Small intestine (tissue), 7 donors: Measurements from ENCODE around the gene AFTPH. TPM values are rescaled to one million over a fixed set of nuclear protein-coding genes. Genes with fewer than 3 reads are reported as not detected.

Experiments
- DNase-seq, 2 donors: peaks; one replicate each; pipeline versions ENCODE4 v3.0.0 to v3.0.0-alpha.2; 2013
- FAIRE-seq: peaks from 2 replicates; lab custom pipeline; 2012; peaks lifted over from hg19 to GRCh38; lab: Jason Lieb, UNC
- H3K27ac ChIP-seq, 3 donors: one replicate each; pipeline ENCODE4 v1.5.1; 2013; ENCODE audit warnings: low read length in 2 of 3, mild to moderate bottlenecking in 2 of 3, control low read depth in 1 of 3, inconsistent platforms in 1 of 3, low read depth in 1 of 3, moderate library complexity in 1 of 3
- H3K27me3 ChIP-seq, 3 donors: one replicate each; pipeline ENCODE4 v1.6.1; 2013; ENCODE audit warnings: low read length in 3 of 3, inconsistent platforms in 1 of 3; ENCODE audit not compliant: control insufficient read depth in 3 of 3, insufficient read depth in 3 of 3
- H3K36me3 ChIP-seq, 3 donors: one replicate each; pipeline ENCODE4 v1.6.1; 2013; ENCODE audit warnings: low read length in 3 of 3, inconsistent platforms in 1 of 3, low read depth in 1 of 3, mild to moderate bottlenecking in 1 of 3, moderate library complexity in 1 of 3; ENCODE audit not compliant: control insufficient read depth in 3 of 3, insufficient read depth in 2 of 3
- H3K4me1 ChIP-seq, 3 donors: one replicate each; pipeline ENCODE4 v1.6.1; 2013; ENCODE audit warnings: low read length in 2 of 3, inconsistent platforms in 1 of 3, low read depth in 1 of 3, mild to moderate bottlenecking in 1 of 3, moderate library complexity in 1 of 3; ENCODE audit not compliant: control insufficient read depth in 3 of 3, insufficient read depth in 2 of 3
- H3K4me3 ChIP-seq, 3 donors: one replicate each; pipeline ENCODE4 v1.5.1; 2013; ENCODE audit warnings: low read length in 3 of 3, control low read depth in 1 of 3, inconsistent platforms in 1 of 3, low read depth in 1 of 3, mild to moderate bottlenecking in 1 of 3, moderate library complexity in 1 of 3
- H3K9me3 ChIP-seq, 2 donors: one replicate each; pipeline ENCODE4 v1.6.1; 2013; ENCODE audit warnings: low read depth in 1 of 2, low read length in 1 of 2; ENCODE audit not compliant: control insufficient read depth in 2 of 2, insufficient read depth in 1 of 2
- WGBS, 3 donors: extraction: QIAGEN DNeasy Blood & Tissue Kit; methylation state at CpG; one replicate each; pipeline ENCODE4 v1.1.7; 2013; 5-methylcytosine and 5-hydroxymethylcytosine counted together
- polyA plus RNA-seq, 4 donors: library from polyadenylated mRNA; stranded (reverse) in 3 of 4; unstranded in 1 of 4; fragments of 200-250 nt in 3 of 4; fragments of 120-200 nt in 1 of 4; gene quantifications; one replicate each; pipeline versions ENCODE4 v1.2.1 to v1.2.3, GENCODE V29; 2013
- donor health status: healthy with polysubstance abuse.
- donor health status: control.
- donor health status: control.
- donor health status: Bipolar disorder and iron deficiency.
- donor health status: healthy.

Gene AFTPH
- polyA plus RNA-seq, 4 donors: 27.2 to 51.0 (median 43.6) TPM

GRCh38 chr2:64604155-64604554 is 80.0 kb downstream of the AFTPH start:
- Histone ChIP-seq H3K9me3 (peaks cover 0 to 4% of the 10 kb centered on the region in 2 donors), H3K4me3 (no peak overlapping the region), H3K36me3 (no peaks in the 10 kb centered on the region), H3K27ac (no peak overlapping the region), H3K27me3 (no peaks in the 10 kb centered on the region), H3K4me1 (peaks cover 5 to 67% (median 8%) of the 10 kb centered on the region in 3 donors)
- WGBS, 3 donors: 90 to 97% (median 92%) methylated on average over 2 of the region's 2 CpGs
- FAIRE-seq (no peak), DNase-seq (no peak)

- H3K4me1 ChIP-seq: peaks cover 5 to 65% (median 8%) of the 10 kb centered on the region in 3 donors
- H3K9me3 ChIP-seq: peaks cover 0 to 4% of the 10 kb centered on the region in 2 donors
- H3K27me3 ChIP-seq: no peaks in the 10 kb centered on the region
- H3K36me3 ChIP-seq: no peaks in the 10 kb centered on the region
- WGBS, 3 donors: 30 to 50% (median 40%) methylated on average over 6 of the region's 6 CpGs
- H3K4me3 ChIP-seq: no peak overlapping the region
- peak in 1 of 2 donors; percentile 58 for DNase-seq
- FAIRE-seq: no peak
- H3K27ac ChIP-seq: no peak overlapping the region
Observed at GRCh38 chr2:64605026-64605471, 80.9 kb downstream of the AFTPH start.

- peaks cover 5 to 58% (median 8%) of the 10 kb centered on the region in 3 donors for H3K4me1 ChIP-seq
- peak overlapping the region; percentile 45 to 89 (median 67) for H3K27ac ChIP-seq
- H3K9me3 ChIP-seq: peaks cover 0 to 4% of the 10 kb centered on the region in 2 donors
Observed at GRCh38 chr2:64605991-64606478, 81.9 kb downstream of the AFTPH start.

GRCh38 chr2:64606479-64607363 is 82.6 kb downstream of the AFTPH start:
- Histone ChIP-seq H3K36me3 (no peaks in the 10 kb centered on the region), H3K27ac (peak overlapping the region; percentile 42 to 89 (median 67)), H3K4me1 (peaks cover 5 to 51% (median 8%) of the 10 kb centered on the region in 3 donors), H3K4me3 (no peak overlapping the region), H3K9me3 (peaks cover 0 to 4% of the 10 kb centered on the region in 2 donors), H3K27me3 (no peaks in the 10 kb centered on the region)
- WGBS, 3 donors: 44 to 52% (median 47%) methylated on average over 21 of the region's 21 CpGs
- no peak for FAIRE-seq
- DNase-seq: peak; percentile 88 to 91

More at GRCh38 chr2:64605991-64606478, 81.9 kb downstream of the AFTPH start:
- 54 to 86% (median 71%) methylated on average over 5 of the region's 5 CpGs for WGBS, 3 donors
- DNase-seq (no peak), FAIRE-seq (no peak)
- no peaks in the 10 kb centered on the region for H3K27me3 ChIP-seq
- H3K36me3 ChIP-seq: no peaks in the 10 kb centered on the region
- H3K4me3 ChIP-seq: no peak overlapping the region

GRCh38 chr2:64607381-64608304 is 83.5 kb downstream of the AFTPH start:
- peaks cover 0 to 4% of the 10 kb centered on the region in 2 donors for H3K9me3 ChIP-seq
- 34 to 56% (median 48%) methylated on average over 18 of the region's 18 CpGs for WGBS, 3 donors
- no peak overlapping the region for H3K4me3 ChIP-seq
- no peaks in the 10 kb centered on the region for H3K36me3 ChIP-seq
- no peaks in the 10 kb centered on the region for H3K27me3 ChIP-seq
- FAIRE-seq (no peak), DNase-seq (peak; percentile 64 to 85)
- peak overlapping the region in 2 of 3 donors; percentile 32 to 62 for H3K27ac ChIP-seq
- H3K4me1 ChIP-seq: peaks cover 5 to 43% (median 8%) of the 10 kb centered on the region in 3 donors

GRCh38 chr2:64608867-64609226 is 84.7 kb downstream of the AFTPH start:
- Histone ChIP-seq H3K27ac (no peak overlapping the region), H3K36me3 (no peaks in the 10 kb centered on the region), H3K9me3 (peaks cover 0 to 4% of the 10 kb centered on the region in 2 donors), H3K27me3 (no peaks in the 10 kb centered on the region), H3K4me3 (peak overlapping the region in 2 of 3 donors; percentile 8 to 63), H3K4me1 (peaks cover 5 to 43% (median 8%) of the 10 kb centered on the region in 3 donors)
- FAIRE-seq (no peak), DNase-seq (no peak)
- 5 to 22% (median 18%) methylated on average over 10 to 20 of the region's 20 CpGs for WGBS, 3 donors

- H3K27ac ChIP-seq: peak overlapping the region; percentile 5 to 62 (median 50)
- H3K27me3 ChIP-seq: no peaks in the 10 kb centered on the region
- H3K4me1 ChIP-seq: peaks cover 5 to 43% (median 8%) of the 10 kb centered on the region in 3 donors
- H3K4me3 ChIP-seq: peak overlapping the region; percentile 49 to 63 (median 62)
- FAIRE-seq (no peak), DNase-seq (peak; percentile 58 to 87)
- no peaks in the 10 kb centered on the region for H3K36me3 ChIP-seq
- 4 to 10% (median 10%) methylated on average over 34 to 74 of the region's 74 CpGs for WGBS, 3 donors
- peaks cover 0 to under 1% of the 10 kb centered on the region in 2 donors for H3K9me3 ChIP-seq
Observed at GRCh38 chr2:64609227-64609941, 85.3 kb downstream of the AFTPH start.
